GM12878 (cell line): ENCODE measurements around the gene PIGS. TPM values are rescaled to one million over a fixed set of nuclear protein-coding genes. Genes with fewer than 3 reads are reported as not detected.

ENCODE experiments used
- ATF7 ChIP-seq: fragments of 450-650 bp; IDR thresholded peaks from 2 replicates; pipeline ENCODE4 v1.6.1; 2016; ENCODE audit warnings: low read depth, mild to moderate bottlenecking
- CBX3 ChIP-seq: fragments of 200-600 bp; sonication (generic); IDR thresholded peaks from 2 replicates; pipeline ENCODE4 v1.6.1; 2016; ENCODE audit warnings: low read depth, borderline replicate concordance
- DPF2 ChIP-seq: fragments of 450-650 bp; IDR thresholded peaks from 2 replicates; pipeline ENCODE4 v1.6.1; 2017; ENCODE audit warnings: mild to moderate bottlenecking
- E4F1 ChIP-seq: fragments of 450-650 bp; IDR thresholded peaks from 2 replicates; pipeline ENCODE4 v1.6.1; 2018; ENCODE audit warnings: borderline replicate concordance, mild to moderate bottlenecking; ENCODE audit not compliant: partially characterized antibody
- FOXM1 ChIP-seq: IDR thresholded peaks from 2 replicates; pipeline ENCODE4 v1.6.1; 2012; ENCODE audit warnings: low read depth, mild to moderate bottlenecking, inconsistent platforms, low read length, moderate library complexity
- HCFC1 ChIP-seq: fragments of 150-350 bp; IDR thresholded peaks from 2 replicates; pipeline ENCODE4 v1.6.1; 2014; ENCODE audit warnings: low read length
- HDGF ChIP-seq: fragments of 450-650 bp; IDR thresholded peaks from 2 replicates; pipeline ENCODE4 v1.6.1; 2016; ENCODE audit warnings: antibody characterized with exemption
- HSF1 ChIP-seq: fragments of 150-350 bp; IDR thresholded peaks from 2 replicates; pipeline ENCODE4 v1.6.1; 2014; ENCODE audit warnings: mild to moderate bottlenecking, low read depth, low read length
- JUND ChIP-seq: IDR thresholded peaks from 2 replicates; pipeline ENCODE4 v1.6.1; 2012; ENCODE audit warnings: low read depth, mild to moderate bottlenecking, low read length, improper control_type of control experiment, moderate library complexity
- MLLT1 ChIP-seq: fragments of 450-650 bp; IDR thresholded peaks from 2 replicates; pipeline ENCODE4 v1.6.1; 2016; ENCODE audit warnings: mild to moderate bottlenecking
- NKRF ChIP-seq: fragments of 450-650 bp; conservative IDR thresholded peaks from 2 replicates; pipeline ENCODE4 v1.6.1; 2017; ENCODE audit warnings: mild to moderate bottlenecking, moderate library complexity
- NR2C1 ChIP-seq: fragments of 450-650 bp; IDR thresholded peaks from 2 replicates; pipeline ENCODE4 v1.6.1; 2017; ENCODE audit warnings: antibody characterized with exemption, mild to moderate bottlenecking, moderate library complexity
- NR2C2 ChIP-seq: IDR thresholded peaks from 2 replicates; pipeline ENCODE4 v1.6.1; 2011; ENCODE audit warnings: borderline replicate concordance, low read depth; ENCODE audit not compliant: control insufficient read depth, insufficient read length
- NRF1 ChIP-seq: conservative IDR thresholded peaks from 2 replicates; pipeline ENCODE4 v1.6.1; 2011; ENCODE audit warnings: mild to moderate bottlenecking, low read depth, low read length, improper control_type of control experiment
- PAX8 ChIP-seq: fragments of 450-650 bp; IDR thresholded peaks from 2 replicates; pipeline ENCODE4 v1.6.1; 2017; ENCODE audit warnings: mild to moderate bottlenecking, moderate library complexity
- PRDM15 ChIP-seq: fragments of 450-650 bp; formaldehyde crosslinking; IDR thresholded peaks from 2 replicates; pipeline ENCODE4 v1.4.0; 2020; ENCODE audit warnings: mild to moderate bottlenecking, moderate library complexity
- SUPT20H ChIP-seq: IDR thresholded peaks from 2 replicates; pipeline ENCODE4 v1.6.1; 2011; ENCODE audit warnings: low read depth, mild to moderate bottlenecking, low read length, moderate library complexity, borderline replicate concordance; ENCODE audit not compliant: control insufficient read depth
- YBX1 ChIP-seq: fragments of 450-650 bp; IDR thresholded peaks from 2 replicates; pipeline ENCODE4 v1.6.1; 2016; ENCODE audit warnings: antibody characterized with exemption
- polyA plus RNA-seq, 11 experiments: library from polyadenylated mRNA; depleted of rRNA in 4 of 11; unstranded in 6 of 11; stranded (reverse) in 5 of 11; fragments of >200 nt; fragmentation: Nextera tagmentation in 4 of 11; fragmentation: Illumina TruSeq in 1 of 11; extraction: Ambion mirVana in 4 of 11; extraction: Trizol in 1 of 11; gene quantifications; 1 replicate in 1 of 11; 2 replicates in 10 of 11; pipeline versions ENCODE4 v1.2.1 to v1.2.3, GENCODE V29; 2011 to 2016; ENCODE audit warnings: inconsistent platforms in 2 of 11, missing spikeins in 2 of 11, low read depth in 1 of 11
- total RNA-seq, 4 experiments: library from RNA; depleted of rRNA in 3 of 4; stranded (reverse); fragments of >200 nt in 3 of 4; fragmentation: Illumina TruSeq in 1 of 4; extraction: Trizol in 1 of 4; gene quantifications; 2 replicates each; pipeline versions ENCODE4 v1.2.1 to v1.2.3, GENCODE V29; 2013 to 2021

PIGS gene
- total and polyA plus RNA-seq, 10 of the 15 experiments (the other 5 are each of a cell fraction or from before 2014, with no cell fraction given): 27.5 to 73.7 (median 50.7) TPM

- TF ChIP-seq PRDM15 (CRISPR knock-in tag) (no peak), SUPT20H (no peak), ATF7 (0 out of 2 replicates have a peak, but pooled peaks have one; percentile 14), DPF2 (no peak), NKRF (no peak; the same call in 1 of the 2 replicates), JUND (no peak), HSF1 (no peak), HDGF (no peak), NR2C1 (no peak), NR2C2 (no peak), E4F1 (no peak), PAX8 (no peak), CBX3 (no peak), YBX1 (no peak), FOXM1 (no peak), NRF1 (no peak), HCFC1 (no peak), MLLT1 (no peak)
Observed at GRCh38 chr17:28549236-28550132, 21.8 kb downstream of the PIGS start (continued).
